A673 (cell line): Measurements from ENCODE around the gene SERINC5. TPM values are rescaled to one million over a fixed set of nuclear protein-coding genes. Genes with fewer than 3 reads are reported as not detected.

Experiments used
- BruUV-seq: library from RNA; stranded (reverse); fragments of 400-500 nt; replicated peaks from 2 replicates; lab custom pipeline; 2021; lab: Mats Ljungman, UMichigan
- CTCF ChIA-PET: fragments of 300-600 bp; sonication (Branson Sonifier 250); formaldehyde crosslinking; loops from one replicate; lab custom pipeline; 2022; ENCODE audit warnings: antibody characterized with exemption; lab: Charles Lee
- POLR2A ChIA-PET: fragments of 300-600 bp; sonication (Branson Sonifier 250); formaldehyde crosslinking; loops from one replicate; lab custom pipeline; 2022; ENCODE audit warnings: antibody characterized with exemption; ENCODE audit not compliant: low non-redundant PET; lab: Charles Lee
- DNase-seq: peaks from one replicate; pipeline ENCODE4 v3.0.0-alpha.2; 2015; ENCODE audit warnings: low spot score
- H3K27ac ChIP-seq: fragments of 200-600 bp; sonication (generic); 2 replicates; pipeline ENCODE4 v1.5.1; 2016; ENCODE audit warnings: mixed run types, low read depth, mild to moderate bottlenecking, mixed read lengths, antibody characterized with exemption, low read length; ENCODE audit not compliant: poor library complexity, severe bottlenecking
- H3K27me3 ChIP-seq: fragments of 200-600 bp; sonication (generic); replicated peaks from 2 replicates; pipeline ENCODE4 v1.6.1; 2017; ENCODE audit warnings: mixed run types, low read depth, mild to moderate bottlenecking, mixed read lengths, antibody characterized with exemption, low read length; ENCODE audit not compliant: insufficient read depth, poor library complexity
- H3K36me3 ChIP-seq: fragments of 200-600 bp; sonication (generic); 2 replicates; pipeline ENCODE4 v1.6.1; 2016; ENCODE audit warnings: mixed run types, mild to moderate bottlenecking, mixed read lengths, antibody characterized with exemption, low read length; ENCODE audit not compliant: insufficient read depth, poor library complexity, severe bottlenecking
- H3K4me1 ChIP-seq: fragments of 200-600 bp; sonication (generic); 2 replicates; pipeline ENCODE4 v1.6.1; 2017; ENCODE audit warnings: mixed run types, mild to moderate bottlenecking, mixed read lengths, antibody characterized with exemption, low read length; ENCODE audit not compliant: insufficient read depth, poor library complexity, severe bottlenecking
- H3K4me3 ChIP-seq: fragments of 200-600 bp; sonication (generic); 2 replicates; pipeline ENCODE4 v1.5.1; 2016; ENCODE audit warnings: low read depth, mixed run types, mild to moderate bottlenecking, mixed read lengths, low read length; ENCODE audit not compliant: poor library complexity, severe bottlenecking
- H3K9me3 ChIP-seq: fragments of 200-600 bp; sonication (generic); 2 replicates; pipeline ENCODE4 v1.6.1; 2016; ENCODE audit warnings: mixed run types, low read depth, mild to moderate bottlenecking, mixed read lengths, antibody characterized with exemption, low read length; ENCODE audit not compliant: poor library complexity, severe bottlenecking
- CTCF ChIP-seq: fragments of 300-800, 200-600 bp; sonication (generic); conservative IDR thresholded peaks from 2 replicates; pipeline ENCODE4 v1.5.1; 2017; ENCODE audit warnings: low read depth, mild to moderate bottlenecking, antibody characterized with exemption, low read length, moderate library complexity, mixed read lengths
- EZH2 ChIP-seq: fragments of 200-600 bp; sonication (generic); IDR thresholded peaks from 2 replicates; pipeline ENCODE4 v1.6.1; 2017; ENCODE audit warnings: borderline replicate concordance, low read depth, mild to moderate bottlenecking, mixed read lengths, antibody characterized with exemption, low read length; ENCODE audit not compliant: poor library complexity, severe bottlenecking
- intact Hi-C: fragments of 100-400 bp; cut with micrococcal nuclease; formaldehyde crosslinking; loops from one replicate; pipeline ENCODE4 v1.10.0; 2022; ENCODE audit not compliant: unreplicated experiment
- total RNA-seq: library from RNA; stranded (reverse); gene quantifications from 2 replicates; pipeline ENCODE4 v1.2.3, GENCODE V29; 2021

Gene SERINC5
- total RNA-seq, 1 experiment from 2014 or later, result 20.6 TPM

GRCh38 chr5:80212171-80212667 lies 43.6 kb downstream of the SERINC5 start:
- BruUV-seq, result no TSS peak
- Histone ChIP-seq H3K27ac (no peak overlapping the region), H3K9me3 (no peaks in the 10 kb centered on the region), H3K36me3 (no peaks in the 10 kb centered on the region), H3K4me1 (no peaks in the 10 kb centered on the region), H3K4me3 (no peak overlapping the region), H3K27me3 (no peaks in the 10 kb centered on the region)
- no peak for DNase-seq
- intact Hi-C loops, result no loop called here
- CTCF ChIA-PET, result no interaction called here
- TF ChIP-seq EZH2 (no peak), CTCF (no peak)
- POLR2A ChIA-PET, result no interaction called here

DNA sequence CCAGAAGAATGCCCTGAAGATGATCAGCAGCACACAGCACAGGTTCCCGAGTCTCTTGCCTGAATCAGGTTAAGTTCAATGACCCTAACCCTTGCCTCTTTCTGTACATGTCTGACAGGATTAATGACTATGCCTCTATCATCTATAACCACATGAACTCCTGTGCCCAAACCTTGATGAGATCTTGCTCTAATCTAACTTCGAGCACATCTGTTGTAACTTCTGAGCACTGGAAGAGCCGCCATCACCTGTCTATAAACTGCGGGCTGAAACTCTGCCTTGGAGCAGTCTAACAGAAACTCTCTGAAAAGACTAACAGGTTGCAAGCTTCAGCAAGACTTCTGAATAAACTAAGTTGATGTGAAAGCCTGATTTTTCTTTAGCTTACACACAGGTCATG lies 44.5 kb downstream of the SERINC5 start:
- POLR2A ChIA-PET, result interaction anchor here (0.5 kb wide), 1 partner anchor 24 kb away, joined by 4 read pairs; no protein-coding TSS in a partner anchor
- BruUV-seq, result no TSS peak
- TF ChIP-seq EZH2 (no peak), CTCF (no peak)
- intact Hi-C loops, result no loop called here
- no peaks in the 10 kb centered on the region for H3K36me3 ChIP-seq
- no peaks in the 10 kb centered on the region for H3K9me3 ChIP-seq
- H3K4me3 ChIP-seq, result no peak overlapping the region
- H3K4me1 ChIP-seq, result no peaks in the 10 kb centered on the region
- no peak overlapping the region for H3K27ac ChIP-seq
- DNase-seq, result no peak
- no peaks in the 10 kb centered on the region for H3K27me3 ChIP-seq
- CTCF ChIA-PET, result no interaction called here

DNA sequence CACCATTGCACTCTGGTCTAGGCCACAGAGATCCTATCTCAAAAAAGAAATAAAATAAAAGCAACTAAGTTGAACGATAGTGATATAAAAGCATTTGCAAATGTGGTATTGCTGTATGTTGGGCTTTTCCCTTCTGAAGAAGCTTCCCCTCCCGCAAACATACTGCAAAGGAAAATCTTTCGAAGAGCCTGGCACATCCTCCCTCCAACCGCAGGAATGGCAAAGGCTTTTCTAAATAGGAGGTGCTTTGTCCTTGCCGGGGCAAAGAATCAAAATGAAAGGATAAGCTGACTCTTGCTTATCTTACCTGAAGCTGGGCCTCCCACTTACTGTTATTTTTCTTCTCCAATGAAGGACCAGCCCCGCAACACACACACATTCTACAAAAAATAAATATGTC lies 45.8 kb downstream of the SERINC5 start:
- no TSS peak for BruUV-seq
- Histone ChIP-seq H3K4me1 (no peaks in the 10 kb centered on the region), H3K27me3 (no peaks in the 10 kb centered on the region), H3K36me3 (no peaks in the 10 kb centered on the region), H3K9me3 (no peaks in the 10 kb centered on the region), H3K27ac (no peak overlapping the region), H3K4me3 (no peak overlapping the region)
- TF ChIP-seq CTCF (no peak), EZH2 (no peak)
- CTCF ChIA-PET, result no interaction called here
- intact Hi-C loops, result no loop called here
- no peak for DNase-seq
- POLR2A ChIA-PET, result no interaction called here
